Measurements from ENCODE around the gene NDUFB10.
A peak's percentile ranks its signal among the peaks of the same experiment; 100 is the strongest.

The NDUFB10 gene

DNA sequence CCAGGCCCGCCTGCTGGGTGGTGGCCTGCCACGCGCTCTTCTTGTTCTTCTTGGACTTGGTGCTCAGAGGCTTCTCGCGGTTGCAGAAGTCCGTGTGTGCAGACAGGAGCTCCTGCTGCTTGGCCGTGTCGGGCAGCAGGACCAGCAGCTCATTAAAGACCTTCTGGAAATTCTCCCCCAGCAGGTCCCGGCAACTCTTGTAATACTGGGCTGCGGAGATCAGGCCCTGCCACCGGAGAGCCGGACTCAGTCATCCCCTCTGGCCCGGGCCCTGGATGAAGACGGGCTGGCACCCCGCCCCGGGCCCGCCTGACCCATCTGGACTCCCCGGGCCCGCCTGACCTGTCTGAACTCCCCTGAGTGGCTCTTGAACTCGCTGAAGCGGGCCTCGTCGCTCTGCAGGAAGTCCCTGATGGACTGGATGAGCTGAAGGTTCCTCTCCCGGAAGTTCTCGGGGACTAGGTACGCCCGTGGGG lies 39.1 kb downstream of the NDUFB10 start:
- peak overlapping the region in 1 of 2 donors; percentile 16 for H3K27ac ChIP-seq
- no peak for DNase-seq (ENCODE audit: low spot score)
- no peak overlapping the region for H3K4me3 ChIP-seq
- TF ChIP-seq, protein P1, sequence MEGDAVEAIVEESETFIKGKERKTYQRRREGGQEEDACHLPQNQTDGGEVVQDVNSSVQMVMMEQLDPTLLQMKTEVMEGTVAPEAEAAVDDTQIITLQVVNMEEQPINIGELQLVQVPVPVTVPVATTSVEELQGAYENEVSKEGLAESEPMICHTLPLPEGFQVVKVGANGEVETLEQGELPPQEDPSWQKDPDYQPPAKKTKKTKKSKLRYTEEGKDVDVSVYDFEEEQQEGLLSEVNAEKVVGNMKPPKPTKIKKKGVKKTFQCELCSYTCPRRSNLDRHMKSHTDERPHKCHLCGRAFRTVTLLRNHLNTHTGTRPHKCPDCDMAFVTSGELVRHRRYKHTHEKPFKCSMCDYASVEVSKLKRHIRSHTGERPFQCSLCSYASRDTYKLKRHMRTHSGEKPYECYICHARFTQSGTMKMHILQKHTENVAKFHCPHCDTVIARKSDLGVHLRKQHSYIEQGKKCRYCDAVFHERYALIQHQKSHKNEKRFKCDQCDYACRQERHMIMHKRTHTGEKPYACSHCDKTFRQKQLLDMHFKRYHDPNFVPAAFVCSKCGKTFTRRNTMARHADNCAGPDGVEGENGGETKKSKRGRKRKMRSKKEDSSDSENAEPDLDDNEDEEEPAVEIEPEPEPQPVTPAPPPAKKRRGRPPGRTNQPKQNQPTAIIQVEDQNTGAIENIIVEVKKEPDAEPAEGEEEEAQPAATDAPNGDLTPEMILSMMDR (IDR thresholded peaks at IDR 0.05) = no peak

DNA sequence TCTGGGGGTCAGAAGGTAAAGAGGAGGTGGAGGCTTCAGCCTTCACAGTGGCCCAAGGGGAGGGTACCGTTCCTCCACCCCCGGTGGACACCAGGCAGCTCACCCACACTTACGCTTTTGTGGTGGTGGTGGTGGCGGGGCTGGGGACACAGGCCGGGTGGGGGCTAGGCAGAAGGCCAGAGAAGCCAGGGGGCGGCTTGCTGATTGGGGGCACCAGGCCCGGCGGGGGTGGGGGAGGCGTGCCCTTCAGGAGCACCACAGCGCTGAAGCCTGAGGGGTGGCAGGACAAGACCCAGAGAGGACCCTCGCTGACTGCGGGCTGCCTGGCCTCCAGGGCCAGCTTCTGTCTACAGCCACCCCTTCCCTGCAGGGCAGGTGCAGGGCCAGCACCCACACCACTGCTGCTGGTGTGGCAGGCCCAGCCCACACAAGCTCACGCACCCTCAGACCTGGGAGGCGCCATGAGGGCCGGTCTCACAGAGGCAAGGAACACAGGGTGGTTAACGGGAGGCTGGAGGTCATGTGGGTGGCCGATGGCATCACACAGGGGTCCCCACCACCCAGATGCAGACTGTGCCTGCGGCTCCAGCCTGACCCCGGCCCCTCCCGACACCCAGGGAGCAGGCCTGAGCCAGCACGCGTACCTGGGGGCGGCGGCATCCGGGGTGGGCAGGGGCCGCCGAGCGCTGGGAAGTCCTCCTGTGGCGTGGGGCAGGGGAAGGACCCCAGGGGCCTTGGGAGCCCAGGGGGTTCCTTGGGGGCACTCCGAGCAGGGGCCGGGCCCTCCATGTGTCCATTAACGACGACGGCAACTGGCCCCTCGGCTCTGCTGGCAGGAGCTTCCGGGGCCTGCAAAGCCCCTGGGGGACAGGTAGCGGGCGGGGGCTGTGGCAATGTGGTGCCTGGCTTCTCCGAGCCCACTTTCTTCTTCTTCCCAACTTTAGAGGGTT lies 39.8 kb downstream of the NDUFB10 start:
- TF ChIP-seq, protein P1 (IDR thresholded peaks at IDR 0.05) = no peak
- no peak overlapping the region for H3K27ac ChIP-seq
- H3K4me3 ChIP-seq = no peak overlapping the region
- no peak for DNase-seq (ENCODE audit: low spot score)

DNA sequence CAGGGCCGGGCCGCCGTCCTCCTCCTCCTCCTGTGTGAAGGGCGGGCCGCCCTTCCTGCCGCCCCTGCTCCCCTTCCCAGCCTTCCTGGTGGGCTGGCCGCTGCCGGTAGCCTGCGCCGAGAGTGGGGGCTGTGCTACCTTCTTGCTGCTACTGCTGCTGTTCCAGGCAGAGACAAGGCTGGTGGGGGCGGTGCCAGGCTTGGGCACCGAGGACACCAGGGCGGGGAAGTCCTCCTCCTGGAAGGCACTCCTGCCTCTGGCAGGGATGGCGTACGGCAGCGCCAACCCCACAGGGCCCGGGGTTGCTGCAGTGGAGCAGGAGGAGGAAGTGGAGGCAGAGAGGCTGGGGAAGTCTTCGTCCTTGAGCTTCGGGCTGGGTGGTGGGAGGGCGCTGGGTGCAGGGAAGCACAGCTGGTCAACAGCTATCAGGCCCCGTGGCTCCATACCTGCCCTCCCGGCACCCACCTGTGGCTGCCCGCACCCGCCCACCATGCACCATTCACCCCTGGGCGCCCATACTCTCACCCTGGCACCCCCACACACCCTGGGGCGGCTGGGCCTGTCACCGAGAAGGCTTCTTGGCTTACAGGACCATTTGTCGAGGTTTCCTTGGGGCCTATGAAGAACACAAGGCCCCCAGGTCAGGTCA lies 40.7 kb downstream of the NDUFB10 start:
- no peak overlapping the region for H3K4me3 ChIP-seq
- H3K27ac ChIP-seq = no peak overlapping the region
- TF ChIP-seq, protein P1 (IDR thresholded peaks at IDR 0.05) = no peak
- no peak for DNase-seq (ENCODE audit: low spot score)

DNA sequence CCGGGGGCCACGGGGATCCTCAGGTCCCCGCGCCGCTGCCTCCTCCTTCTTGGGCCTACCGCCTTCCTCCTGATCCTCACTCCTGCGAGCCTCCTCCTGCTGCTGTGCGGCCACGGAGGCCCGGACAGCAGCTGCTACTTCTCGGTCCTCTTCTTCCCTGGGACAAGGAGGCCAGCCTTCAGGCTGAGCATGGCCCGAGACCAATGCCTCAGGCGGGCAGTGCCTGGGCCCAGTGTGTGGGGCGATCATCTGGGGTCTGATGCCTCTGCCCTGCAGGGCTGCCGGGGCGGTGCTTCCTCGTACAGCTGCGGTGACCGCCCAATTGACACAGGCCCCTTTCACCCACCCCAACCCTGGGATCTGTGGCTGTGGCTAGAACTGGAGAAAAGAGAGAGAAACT lies 41.7 kb downstream of the NDUFB10 start:
- Histone ChIP-seq H3K27ac (no peak overlapping the region), H3K4me3 (no peak overlapping the region)
- no peak for DNase-seq (ENCODE audit: low spot score)
- TF ChIP-seq, protein P1 (IDR thresholded peaks at IDR 0.05) = no peak

DNA sequence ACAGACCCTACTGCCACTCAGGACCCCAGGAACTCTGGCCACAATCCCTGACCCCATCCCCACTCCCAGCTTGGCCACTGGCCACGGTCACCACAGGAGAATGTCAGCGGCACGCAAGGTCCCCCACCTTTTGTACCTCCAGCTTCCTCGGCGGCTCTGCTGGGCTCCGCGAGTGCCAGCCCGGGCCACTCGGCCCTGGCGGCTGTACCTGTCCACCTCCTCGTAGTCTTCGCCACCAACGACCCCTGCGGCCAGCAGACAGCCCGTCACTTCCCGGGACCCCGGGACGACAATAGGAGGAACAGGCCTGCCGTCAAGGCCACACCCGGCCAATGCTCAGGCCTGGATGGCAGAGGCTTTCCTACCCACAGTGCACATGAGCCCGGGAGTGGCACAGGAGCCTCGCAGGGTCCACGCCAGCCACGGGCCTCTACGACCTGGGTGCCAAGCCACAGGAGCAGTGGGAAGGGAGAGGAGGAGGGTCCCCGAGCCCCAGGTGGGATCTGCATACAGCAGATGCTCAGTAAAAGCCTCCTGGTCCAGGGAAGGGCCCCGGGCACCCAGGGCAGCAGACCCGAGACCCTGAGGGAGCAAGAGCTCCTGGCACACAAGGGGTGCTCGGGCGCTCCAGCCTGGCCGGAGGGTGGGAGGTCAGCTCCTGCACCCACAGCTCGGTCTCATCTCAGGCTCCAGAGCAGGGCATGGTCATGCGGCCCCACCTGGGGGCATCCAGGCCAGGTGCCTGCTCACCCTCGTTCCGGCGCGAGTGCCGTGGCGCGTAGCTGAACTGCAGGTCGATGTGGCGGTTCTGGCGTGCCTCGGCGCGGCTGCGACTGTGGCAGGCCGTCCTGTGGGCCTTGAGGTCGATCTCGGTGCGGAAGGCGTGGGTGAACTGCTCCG lies 42.4 kb downstream of the NDUFB10 start:
- H3K4me3 ChIP-seq = no peak overlapping the region
- TF ChIP-seq, protein P1 (IDR thresholded peaks at IDR 0.05) = no peak
- no peak for DNase-seq (ENCODE audit: low spot score)
- H3K27ac ChIP-seq = no peak overlapping the region

DNA sequence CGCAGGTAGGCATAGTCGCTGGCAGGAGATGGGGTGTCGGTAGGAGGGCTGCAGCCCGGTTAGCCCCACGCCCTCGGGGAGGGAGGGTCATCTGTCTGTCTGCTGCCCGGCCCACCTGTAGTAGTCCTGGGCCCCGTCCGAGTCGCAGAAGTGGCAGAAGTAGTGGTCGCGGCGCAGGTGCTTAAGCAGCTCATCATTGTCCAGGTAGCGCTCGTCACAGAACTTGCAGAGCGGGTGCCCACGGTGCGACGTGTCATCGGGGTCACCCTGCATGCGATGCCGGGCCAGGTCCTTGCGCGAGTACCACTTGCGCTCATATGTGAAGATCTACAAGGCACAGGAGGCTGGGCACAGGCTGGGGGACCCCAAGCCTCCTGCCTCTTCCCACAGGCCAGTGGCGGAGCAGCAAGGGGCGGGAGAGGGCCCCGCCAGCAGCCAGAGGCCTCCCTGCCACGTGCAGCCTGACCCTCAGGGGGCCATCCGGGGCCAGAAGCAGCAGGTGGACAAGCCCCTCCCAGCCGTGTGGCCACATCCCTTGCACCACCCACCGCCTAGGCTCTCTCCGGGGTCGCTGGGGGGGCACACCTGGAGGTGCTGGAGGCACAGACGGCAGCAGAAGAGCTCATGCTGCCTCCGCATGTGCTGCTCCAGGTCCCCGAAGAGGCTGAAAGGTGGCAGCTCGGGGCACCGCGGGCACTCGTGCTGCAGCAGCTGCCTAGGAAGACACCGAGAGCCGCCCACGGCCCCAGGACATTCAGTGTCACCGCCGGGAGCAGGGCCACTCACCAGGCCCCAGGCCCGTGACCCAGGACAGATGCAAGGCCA lies 43.3 kb downstream of the NDUFB10 start:
- H3K4me3 ChIP-seq = no peak overlapping the region
- no peak overlapping the region for H3K27ac ChIP-seq
- TF ChIP-seq, protein P1 (IDR thresholded peaks at IDR 0.05) = no peak
- DNase-seq (ENCODE audit: low spot score) = no peak

Data from coronary artery (tissue), 2 donors.